GM12878 (cell line): ENCODE results near the gene TYW1.

ENCODE experiments used
- BRCA1 ChIP-seq: IDR thresholded peaks from 2 replicates; pipeline ENCODE4 v1.6.1; 2011; ENCODE audit warnings: low read depth, low read length, improper control_type of control experiment
- CBX5 ChIP-seq: sonication (generic); IDR thresholded peaks from 2 replicates; pipeline ENCODE4 v1.6.1; 2016; ENCODE audit warnings: low read depth, moderate library complexity, mild to moderate bottlenecking, inconsistent platforms
- CTCF ChIP-seq, 3 experiments: IDR thresholded peaks in 2 of 3; conservative IDR thresholded peaks in 1 of 3; 2 replicates each; pipeline ENCODE4 v1.5.1; 2011; ENCODE audit warnings: low read depth in 3 of 3, low read length in 3 of 3, mild to moderate bottlenecking in 3 of 3, control low read depth in 2 of 3, moderate library complexity in 2 of 3, inconsistent platforms in 1 of 3, mixed read lengths in 1 of 3; ENCODE audit not compliant: control insufficient read depth in 2 of 3, insufficient read depth in 1 of 3; ENCODE audit errors: extremely low read depth in 1 of 3
- POLR2A ChIP-seq: IDR thresholded peaks from 2 replicates; pipeline ENCODE4 v1.6.1; 2011; ENCODE audit warnings: low read depth, mild to moderate bottlenecking, low read length
- POU2F2 ChIP-seq: IDR thresholded peaks from 3 replicates; pipeline ENCODE4 v1.6.1; 2011; ENCODE audit warnings: low read depth, mild to moderate bottlenecking, low read length, borderline replicate concordance
- RAD51 ChIP-seq: fragments of 450-650 bp; IDR thresholded peaks from 2 replicates; pipeline ENCODE4 v1.6.1; 2016; ENCODE audit warnings: moderate library complexity, mild to moderate bottlenecking, inconsistent platforms
- REST ChIP-seq: IDR thresholded peaks from 2 replicates; pipeline ENCODE4 v1.6.1; 2012; ENCODE audit warnings: mild to moderate bottlenecking, low read depth, low read length
- RFX5 ChIP-seq: IDR thresholded peaks from 2 replicates; pipeline ENCODE4 v1.6.1; 2011; ENCODE audit warnings: low read depth, low read length, improper control_type of control experiment
- ZSCAN29 ChIP-seq: fragments of 450-650 bp; IDR thresholded peaks from 2 replicates; pipeline ENCODE4 v1.6.1; 2017; ENCODE audit warnings: mild to moderate bottlenecking, moderate library complexity

GRCh38 chr7:67210567-67210966, 213.9 kb downstream of the TYW1 start:
- TF ChIP-seq CTCF (IDR thresholded peaks at IDR 0.05 in 2 of 3, conservative IDR thresholded peaks at IDR 0.05 in 1 of 3; ENCODE audit: control insufficient read depth in 2 of 3, extremely low read depth in 1 of 3, insufficient read depth in 1 of 3, low read depth in 3 of 3, low read length in 3 of 3) (no peak), RAD51 (no peak), ZSCAN29 (no peak), CBX5 (no peak), REST (no peak), RFX5 (no peak), BRCA1 (no peak), POLR2A (no peak), POU2F2 (no peak)
